ENCODE data around the gene MUC2. TPM values are rescaled to one million over a fixed set of nuclear protein-coding genes. Genes with fewer than 3 reads are reported as not detected.

MUC2 gene
- total RNA-seq, 1 experiment from 2014 or later: 0.47 TPM

- TF ChIP-seq SIN3A (IDR thresholded peaks at IDR 0.05; ENCODE audit: low read depth) (no peak), MAX (IDR thresholded peaks at IDR 0.05) (no peak), SP1 (IDR thresholded peaks at IDR 0.05; ENCODE audit: low read depth) (no peak)
- ChIA-PET POLR2A (no interaction called here), RAD21 (ENCODE audit: low non-redundant PET in 1 of 2, low total read pairs in 2 of 2, uncharacterized antibody in 2 of 2, unreplicated experiment in 2 of 2) (no interaction called here), CTCF (no interaction called here)
- Histone ChIP-seq H3K9me3 (ENCODE audit: control insufficient read depth in 1 of 2, insufficient read depth in 1 of 2, low read depth in 1 of 2, low read length in 2 of 2) (no peaks in the 10 kb centered on the region), H3K79me2 (ENCODE audit: insufficient read depth, low read length) (no peaks in the 10 kb centered on the region), H3K9ac (ENCODE audit: low read length) (no peak overlapping the region), H3K4me1 (ENCODE audit: control insufficient read depth in 1 of 2, insufficient read depth in 2 of 2, low read length in 2 of 2) (no peaks in the 10 kb centered on the region), H3K4me2 (ENCODE audit: low read length) (no peak overlapping the region), H3K27ac (ENCODE audit: low read depth, low read length) (no peak overlapping the region), H2AFZ (ENCODE audit: low read depth, low read length, poor library complexity, severe bottlenecking) (no peak overlapping the region), H3K36me3 (ENCODE audit: control insufficient read depth in 1 of 2, insufficient read depth in 2 of 2, low read length in 2 of 2) (no peaks in the 10 kb centered on the region), H3K27me3 (ENCODE audit: insufficient read depth, low read length) (no peaks in the 10 kb centered on the region), H3K9me2 (ENCODE audit: insufficient read depth) (no peaks in the 10 kb centered on the region), H3K4me3 (replicated peaks in 1 of 2; ENCODE audit: low read depth in 1 of 2, low read length in 2 of 2) (no peak overlapping the region), H4K20me1 (ENCODE audit: insufficient read depth) (no peaks in the 10 kb centered on the region)
- no TSS peak for BruUV-seq (replicated peaks)
- intact Hi-C loops (cut with micrococcal nuclease): no loop called here
- ATAC-seq: no peak
- DNase-seq (ENCODE audit: low read depth, low spot score): no peak
Measured at GRCh38 chr11:1084561-1085439, 10.1 kb downstream of the MUC2 start.

- H3K27ac ChIP-seq (ENCODE audit: low read depth, low read length): no peak overlapping the region
- H3K27me3 ChIP-seq (ENCODE audit: insufficient read depth, low read length): no peaks in the 10 kb centered on the region
- DNase-seq (ENCODE audit: low read depth, low spot score) (no peak), ATAC-seq (no peak)
- CTCF ChIA-PET: no interaction called here
- H3K4me2 ChIP-seq (ENCODE audit: low read length): no peak overlapping the region
- POLR2A ChIA-PET: no interaction called here
- TF ChIP-seq YY1 (IDR thresholded peaks at IDR 0.05; ENCODE audit: extremely low read depth, insufficient replicate concordance, low read depth, low read length) (no peak), CBX3 (IDR thresholded peaks at IDR 0.05; ENCODE audit: low read depth) (no peak)
- intact Hi-C loops (cut with micrococcal nuclease): no loop called here
- no peak overlapping the region for H3K4me3 ChIP-seq (replicated peaks in 1 of 2; ENCODE audit: low read depth in 1 of 2, low read length in 2 of 2)
- no peak overlapping the region for H3K9ac ChIP-seq (ENCODE audit: low read length)
- RAD21 ChIA-PET (ENCODE audit: low non-redundant PET in 1 of 2, low total read pairs in 2 of 2, uncharacterized antibody in 2 of 2, unreplicated experiment in 2 of 2): no interaction called here
- no peaks in the 10 kb centered on the region for H3K9me3 ChIP-seq (ENCODE audit: control insufficient read depth in 1 of 2, insufficient read depth in 1 of 2, low read depth in 1 of 2, low read length in 2 of 2)
- no TSS peak for BruUV-seq (replicated peaks)
- no peaks in the 10 kb centered on the region for H3K79me2 ChIP-seq (ENCODE audit: insufficient read depth, low read length)
- H4K20me1 ChIP-seq (ENCODE audit: insufficient read depth): no peaks in the 10 kb centered on the region
- H3K36me3 ChIP-seq (ENCODE audit: control insufficient read depth in 1 of 2, insufficient read depth in 2 of 2, low read length in 2 of 2): no peaks in the 10 kb centered on the region
- H2AFZ ChIP-seq (ENCODE audit: low read depth, low read length, poor library complexity, severe bottlenecking): no peak overlapping the region
- no peaks in the 10 kb centered on the region for H3K4me1 ChIP-seq (ENCODE audit: control insufficient read depth in 1 of 2, insufficient read depth in 2 of 2, low read length in 2 of 2)
- H3K9me2 ChIP-seq (ENCODE audit: insufficient read depth): no peaks in the 10 kb centered on the region
Measured at GRCh38 chr11:1085440-1086170, 10.9 kb downstream of the MUC2 start.
